ENCODE data around the gene CDKN2B-AS1. TPM values are rescaled to one million over a fixed set of nuclear protein-coding genes. Genes with fewer than 3 reads are reported as not detected.
A peak's percentile ranks its signal among the peaks of the same experiment; 100 is the strongest.

The CDKN2B-AS1 gene
- total RNA-seq, 4 donors from 2014 or later: 0.38 to 0.56 TPM; not detected in 2

DNA sequence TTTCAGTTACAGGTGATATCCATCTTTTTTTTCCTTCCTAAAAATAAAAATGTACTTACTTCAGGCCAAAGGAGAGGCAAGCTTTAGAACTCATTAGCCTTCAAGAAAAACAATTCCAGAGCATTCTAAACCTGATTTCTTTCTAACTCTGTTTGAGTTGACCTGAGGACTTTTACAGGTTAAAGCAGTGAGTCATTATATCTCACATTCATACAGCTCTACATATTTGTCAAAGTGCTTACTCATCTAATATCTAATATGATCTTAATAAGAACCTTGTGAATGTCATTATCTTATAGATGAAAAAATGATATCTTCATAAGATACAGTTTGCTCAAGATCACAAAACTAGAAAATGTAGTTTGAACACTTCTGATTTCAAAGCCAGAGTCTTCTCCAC is 163.7 kb downstream of the CDKN2B-AS1 start:
- no peak for DNase-seq
- H3K4me1 ChIP-seq: no peaks in the 10 kb centered on the region
- H3K9me3 ChIP-seq: no peaks in the 10 kb centered on the region
- TF ChIP-seq POLR2A (IDR thresholded peaks at IDR 0.05) (no peak), CTCF (IDR thresholded peaks at IDR 0.05) (no peak)
- no peaks in the 10 kb centered on the region for H3K27me3 ChIP-seq
- no peak overlapping the region for H3K27ac ChIP-seq
- H3K36me3 ChIP-seq: no peaks in the 10 kb centered on the region
- no peak overlapping the region for H3K4me3 ChIP-seq (replicated peaks in 1 of 3)
- intact Hi-C loops (cut with DNase I): no loop called here

DNA sequence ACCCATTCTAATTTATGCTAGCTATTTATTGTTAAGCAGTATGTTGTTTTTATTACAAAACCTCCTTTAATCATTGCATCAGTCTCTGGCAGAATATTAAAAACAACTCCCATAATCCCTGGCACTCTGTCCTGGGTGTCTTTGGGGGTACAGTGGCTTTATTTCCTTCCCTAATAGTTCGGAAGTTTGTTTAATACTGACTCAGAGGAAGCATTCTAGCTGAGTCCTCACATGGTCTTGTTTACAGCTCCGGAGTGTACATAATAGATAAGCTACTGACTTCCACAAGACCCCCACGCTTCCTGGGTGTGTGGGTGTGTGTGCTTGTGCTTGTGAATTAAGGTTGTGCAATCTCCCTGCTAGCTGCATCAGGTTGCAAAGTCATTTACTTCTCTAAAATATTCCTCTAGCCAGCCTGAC is 164.3 kb downstream of the CDKN2B-AS1 start:
- H3K36me3 ChIP-seq: no peaks in the 10 kb centered on the region
- intact Hi-C loops (cut with DNase I): no loop called here
- H3K27me3 ChIP-seq: no peaks in the 10 kb centered on the region
- H3K4me1 ChIP-seq: no peaks in the 10 kb centered on the region
- H3K27ac ChIP-seq: no peak overlapping the region
- TF ChIP-seq CTCF (IDR thresholded peaks at IDR 0.05): no peak
- TF ChIP-seq POLR2A (IDR thresholded peaks at IDR 0.05): no peak
- no peaks in the 10 kb centered on the region for H3K9me3 ChIP-seq
- 43 to 57% methylated on average over 3 of the region's 3 CpGs for WGBS, 2 donors
- no peak overlapping the region for H3K4me3 ChIP-seq (replicated peaks in 1 of 3)
- peak in 1 of 2 donors; percentile 8 for DNase-seq

GRCh38 chr9:22159586-22159985 is 165.0 kb downstream of the CDKN2B-AS1 start:
- TF ChIP-seq CTCF (IDR thresholded peaks at IDR 0.05) (no peak), POLR2A (IDR thresholded peaks at IDR 0.05) (no peak)
- no peak overlapping the region for H3K4me3 ChIP-seq (replicated peaks in 1 of 3)
- intact Hi-C loops (cut with DNase I): no loop called here
- H3K9me3 ChIP-seq: no peaks in the 10 kb centered on the region
- H3K4me1 ChIP-seq: no peaks in the 10 kb centered on the region
- H3K27ac ChIP-seq: no peak overlapping the region
- DNase-seq: no peak
- H3K27me3 ChIP-seq: no peaks in the 10 kb centered on the region
- no peaks in the 10 kb centered on the region for H3K36me3 ChIP-seq
- 88 to 91% methylated on average over 1 of the region's 1 CpG for WGBS, 2 donors

GRCh38 chr9:22160221-22160620 is 165.6 kb downstream of the CDKN2B-AS1 start:
- intact Hi-C loops (cut with DNase I): no loop called here
- Histone ChIP-seq H3K4me1 (no peaks in the 10 kb centered on the region), H3K27me3 (no peaks in the 10 kb centered on the region), H3K9me3 (no peaks in the 10 kb centered on the region), H3K4me3 (replicated peaks in 1 of 3) (no peak overlapping the region), H3K27ac (no peak overlapping the region), H3K36me3 (no peaks in the 10 kb centered on the region)
- WGBS, 2 donors: 60 to 76% methylated on average over 1 of the region's 1 CpG
- no peak for TF ChIP-seq CTCF (IDR thresholded peaks at IDR 0.05)
- TF ChIP-seq POLR2A (IDR thresholded peaks at IDR 0.05): no peak
- no peak for DNase-seq

DNA sequence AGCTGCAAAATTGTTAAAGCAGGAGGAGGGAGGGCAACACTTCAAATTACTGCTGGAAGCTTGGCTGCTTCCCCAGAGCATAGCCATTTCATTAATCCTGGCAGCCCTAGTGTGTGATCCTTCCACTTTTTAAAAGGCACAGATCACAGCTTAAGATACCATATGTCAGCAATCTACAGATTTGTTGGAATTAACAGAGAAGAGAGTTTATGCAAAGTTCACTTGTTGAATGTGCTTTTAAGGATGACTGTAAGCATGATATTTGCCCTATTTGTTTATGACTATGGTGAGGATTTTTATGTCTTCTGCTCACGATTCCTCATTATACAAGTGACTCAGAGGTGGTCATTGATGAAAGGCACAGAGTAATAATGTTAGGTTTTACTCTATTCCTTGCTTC is 170.6 kb downstream of the CDKN2B-AS1 start:
- Histone ChIP-seq H3K36me3 (no peaks in the 10 kb centered on the region), H3K27ac (no peak overlapping the region), H3K9me3 (no peaks in the 10 kb centered on the region), H3K27me3 (no peaks in the 10 kb centered on the region), H3K4me3 (replicated peaks in 1 of 3) (no peak overlapping the region), H3K4me1 (no peaks in the 10 kb centered on the region)
- whole genome bisulfite sequencing, 2 donors: 74 to 81% methylated on average over 1 of the region's 1 CpG
- TF ChIP-seq CTCF (IDR thresholded peaks at IDR 0.05): no peak
- no peak for TF ChIP-seq POLR2A (IDR thresholded peaks at IDR 0.05)
- DNase-seq: no peak
- intact Hi-C loops (cut with DNase I): no loop called here
